MM.1S (cell line): Measurements from ENCODE around the gene CHGA.

ENCODE experiments used
- CTCF ChIP-seq: fragments of 300-600 bp; sonication (generic); IDR thresholded peaks from 2 replicates; pipeline ENCODE4 v1.5.1; 2016; ENCODE audit warnings: antibody characterized with exemption, low read length, mixed read lengths
- EZH2 ChIP-seq: fragments of 300-600 bp; sonication (generic); optimal IDR thresholded peaks from 2 replicates; pipeline ENCODE3; 2017; ENCODE audit warnings: low read depth, mild to moderate bottlenecking, antibody characterized with exemption, low read length, mixed read lengths

DNA sequence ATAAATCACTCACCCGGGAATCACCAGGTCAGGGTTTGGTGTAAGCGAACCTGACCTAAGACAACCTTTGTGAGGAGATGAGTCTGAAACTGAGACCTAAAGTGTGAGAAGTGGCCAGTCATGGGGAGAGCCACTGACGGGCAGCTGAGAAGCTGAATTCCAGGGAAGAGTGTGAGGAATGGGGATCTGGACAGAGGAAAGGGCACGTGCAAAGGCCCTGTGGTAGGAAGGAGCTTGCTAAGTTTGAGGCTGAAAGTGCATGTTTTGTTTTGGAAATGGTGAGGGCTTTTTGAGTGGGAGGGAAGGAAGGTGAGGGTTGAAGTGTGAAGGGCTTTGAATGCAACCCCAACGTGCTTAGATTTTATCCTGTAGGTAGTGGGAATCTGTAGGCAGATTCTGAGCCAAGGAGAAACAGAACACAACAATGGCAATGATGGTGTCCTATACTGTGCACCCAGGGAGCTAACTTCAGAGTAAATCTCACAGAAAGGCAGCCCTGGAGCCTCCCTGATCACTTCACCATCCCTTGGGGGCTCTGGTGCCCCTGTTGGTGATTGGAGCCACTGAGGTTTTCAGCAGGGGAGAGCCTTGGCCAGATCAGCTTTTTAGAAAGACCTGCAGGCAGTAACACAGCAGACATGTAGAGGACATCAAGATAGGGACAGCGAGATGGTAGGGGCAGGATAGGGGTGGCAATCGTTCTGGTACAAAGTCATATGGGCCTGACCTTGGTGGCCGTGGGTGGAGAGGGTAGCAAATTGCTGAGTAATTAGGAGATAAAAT is 37.5 kb upstream of the CHGA start:
- TF ChIP-seq CTCF (no peak), EZH2 (no peak)
